ENCODE data around the gene DTD2. TPM values are rescaled to one million over a fixed set of nuclear protein-coding genes. Genes with fewer than 3 reads are reported as not detected.

DTD2 gene
- total RNA-seq, 1 experiment from 2014 or later, result 14.8 TPM

DNA sequence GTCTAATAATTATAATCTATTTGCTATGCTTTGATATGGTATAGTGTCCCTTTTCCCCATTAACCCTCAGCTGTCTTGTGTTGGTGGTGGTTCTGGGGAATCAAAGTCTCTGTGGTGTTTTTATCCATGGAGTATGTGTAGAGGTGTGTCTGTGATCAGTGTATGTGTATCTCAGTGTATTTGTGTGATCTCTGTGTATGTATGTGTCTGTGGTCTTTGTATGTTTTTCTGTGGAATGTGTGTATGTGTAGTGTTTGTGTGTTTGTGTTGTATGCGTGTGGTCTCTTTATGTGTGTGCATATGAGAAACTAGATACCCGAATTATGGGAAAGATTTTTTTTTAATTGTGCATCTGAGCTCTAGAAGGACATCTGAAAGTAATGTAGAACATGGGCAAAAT, 29.5 kb upstream of the DTD2 start:
- H3K14ac ChIP-seq (ENCODE audit: insufficient read depth, low read length), result no peak overlapping the region
- no peak overlapping the region for H3T11ph ChIP-seq (ENCODE audit: low read length)
- H3K56ac ChIP-seq (ENCODE audit: insufficient read length, low read depth, low read length), result no peak overlapping the region
- H3K4ac ChIP-seq (ENCODE audit: low read depth, low read length), result no peak overlapping the region
- Mint-ChIP-seq H3K27me3 (ENCODE audit: low read depth) (no peaks in the 10 kb centered on the region), H3K4me1 (no peaks in the 10 kb centered on the region), H3K9me3 (no peaks in the 10 kb centered on the region), H3K4me3 (no peak overlapping the region; a peak in 1 of 5 replicates), H3K36me3 (ENCODE audit: insufficient read depth in 1 of 3, low read depth in 3 of 3) (no peaks in the 10 kb centered on the region), H3K27ac (no peak overlapping the region)
- H2BK20ac ChIP-seq (ENCODE audit: low read depth, low read length, poor library complexity, severe bottlenecking), result no peak overlapping the region
- TF ChIP-seq, protein P1, sequence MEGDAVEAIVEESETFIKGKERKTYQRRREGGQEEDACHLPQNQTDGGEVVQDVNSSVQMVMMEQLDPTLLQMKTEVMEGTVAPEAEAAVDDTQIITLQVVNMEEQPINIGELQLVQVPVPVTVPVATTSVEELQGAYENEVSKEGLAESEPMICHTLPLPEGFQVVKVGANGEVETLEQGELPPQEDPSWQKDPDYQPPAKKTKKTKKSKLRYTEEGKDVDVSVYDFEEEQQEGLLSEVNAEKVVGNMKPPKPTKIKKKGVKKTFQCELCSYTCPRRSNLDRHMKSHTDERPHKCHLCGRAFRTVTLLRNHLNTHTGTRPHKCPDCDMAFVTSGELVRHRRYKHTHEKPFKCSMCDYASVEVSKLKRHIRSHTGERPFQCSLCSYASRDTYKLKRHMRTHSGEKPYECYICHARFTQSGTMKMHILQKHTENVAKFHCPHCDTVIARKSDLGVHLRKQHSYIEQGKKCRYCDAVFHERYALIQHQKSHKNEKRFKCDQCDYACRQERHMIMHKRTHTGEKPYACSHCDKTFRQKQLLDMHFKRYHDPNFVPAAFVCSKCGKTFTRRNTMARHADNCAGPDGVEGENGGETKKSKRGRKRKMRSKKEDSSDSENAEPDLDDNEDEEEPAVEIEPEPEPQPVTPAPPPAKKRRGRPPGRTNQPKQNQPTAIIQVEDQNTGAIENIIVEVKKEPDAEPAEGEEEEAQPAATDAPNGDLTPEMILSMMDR (conservative IDR thresholded peaks at IDR 0.05), result no peak
- H3K23ac ChIP-seq (ENCODE audit: insufficient read length, low read depth, low read length), result no peak overlapping the region
- H4K20me1 ChIP-seq (ENCODE audit: control insufficient read depth, insufficient read depth, insufficient read length), result no peaks in the 10 kb centered on the region
- no peaks in the 10 kb centered on the region for H3K79me1 ChIP-seq (ENCODE audit: insufficient read depth, low read depth, low read length, poor library complexity, severe bottlenecking)
- H3K4me1 ChIP-seq (ENCODE audit: insufficient read depth, low read length), result no peaks in the 10 kb centered on the region
- H2BK120ac ChIP-seq (ENCODE audit: low read depth, low read length, poor library complexity, severe bottlenecking), result no peak overlapping the region
- no peak overlapping the region for H4K8ac ChIP-seq (replicated peaks; ENCODE audit: insufficient read length, low read depth, low read length)
- H2AFZ ChIP-seq (ENCODE audit: low read length), result no peak overlapping the region
- 100% methylated on average over 1 of the region's 2 CpGs for WGBS (ENCODE audit: extremely low coverage, insufficient read length, low lambda C conversion rate)
- H3K4me2 ChIP-seq (ENCODE audit: insufficient read depth, insufficient read length, low read length), result no peak overlapping the region
- H2AK5ac ChIP-seq (ENCODE audit: insufficient read length, low read length), result no peak overlapping the region
- H3K23me2 ChIP-seq (ENCODE audit: insufficient read length, low read depth, low read length, poor library complexity, severe bottlenecking), result no peaks in the 10 kb centered on the region
- no peak overlapping the region for H3K27ac ChIP-seq (ENCODE audit: insufficient read length, low read depth, low read length)
- no peak overlapping the region for H2BK15ac ChIP-seq (ENCODE audit: low read depth, low read length)
- no peak overlapping the region for H3K9ac ChIP-seq (ENCODE audit: extremely low read depth, insufficient read length, low read length)
- no peaks in the 10 kb centered on the region for H3K79me2 ChIP-seq (ENCODE audit: insufficient read depth, low read length)
- H3K27me3 ChIP-seq (ENCODE audit: insufficient read depth, low read length), result no peaks in the 10 kb centered on the region
- no peak overlapping the region for H4K5ac ChIP-seq (ENCODE audit: insufficient read length, low read depth, low read length)
- H3K18ac ChIP-seq (ENCODE audit: insufficient read length, low read depth, low read length), result no peak overlapping the region
- H3K9me3 ChIP-seq (ENCODE audit: control insufficient read depth, low read depth, low read length), result no peaks in the 10 kb centered on the region
- H2BK12ac ChIP-seq (ENCODE audit: insufficient read length, low read depth, low read length), result no peak overlapping the region
- H4K91ac ChIP-seq (ENCODE audit: insufficient read length, low read depth, low read length), result no peak overlapping the region
- H2BK5ac ChIP-seq (ENCODE audit: insufficient read length, low read length), result no peak overlapping the region
- no peak for DNase-seq

All from H9 (cell line).